Measurements from ENCODE around the gene RCC1.
"Not testable (repeated sequence)": the region's sequence is repeated elsewhere in the genome, so short reads cannot be mapped to it uniquely, and the experiment has no call there.

GRCh38 chr1:28572891-28573290 lies 67.0 kb downstream of the RCC1 start:
- TF ChIP-seq PREB (CRISPR knock-in tag; IDR thresholded peaks at IDR 0.05; ENCODE audit: borderline replicate concordance); E2F5 (CRISPR knock-in tag; IDR thresholded peaks at IDR 0.05); ZNF121 (CRISPR knock-in tag; IDR thresholded peaks at IDR 0.05); JUN (CRISPR knock-in tag; IDR thresholded peaks at IDR 0.05); STAT6 (CRISPR knock-in tag; conservative IDR thresholded peaks at IDR 0.05; ENCODE audit: low read depth): not testable (repeated sequence)
- TF ChIP-seq, protein P1, sequence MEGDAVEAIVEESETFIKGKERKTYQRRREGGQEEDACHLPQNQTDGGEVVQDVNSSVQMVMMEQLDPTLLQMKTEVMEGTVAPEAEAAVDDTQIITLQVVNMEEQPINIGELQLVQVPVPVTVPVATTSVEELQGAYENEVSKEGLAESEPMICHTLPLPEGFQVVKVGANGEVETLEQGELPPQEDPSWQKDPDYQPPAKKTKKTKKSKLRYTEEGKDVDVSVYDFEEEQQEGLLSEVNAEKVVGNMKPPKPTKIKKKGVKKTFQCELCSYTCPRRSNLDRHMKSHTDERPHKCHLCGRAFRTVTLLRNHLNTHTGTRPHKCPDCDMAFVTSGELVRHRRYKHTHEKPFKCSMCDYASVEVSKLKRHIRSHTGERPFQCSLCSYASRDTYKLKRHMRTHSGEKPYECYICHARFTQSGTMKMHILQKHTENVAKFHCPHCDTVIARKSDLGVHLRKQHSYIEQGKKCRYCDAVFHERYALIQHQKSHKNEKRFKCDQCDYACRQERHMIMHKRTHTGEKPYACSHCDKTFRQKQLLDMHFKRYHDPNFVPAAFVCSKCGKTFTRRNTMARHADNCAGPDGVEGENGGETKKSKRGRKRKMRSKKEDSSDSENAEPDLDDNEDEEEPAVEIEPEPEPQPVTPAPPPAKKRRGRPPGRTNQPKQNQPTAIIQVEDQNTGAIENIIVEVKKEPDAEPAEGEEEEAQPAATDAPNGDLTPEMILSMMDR (IDR thresholded peaks at IDR 0.05) = not testable (repeated sequence)
- TF ChIP-seq, protein P2, sequence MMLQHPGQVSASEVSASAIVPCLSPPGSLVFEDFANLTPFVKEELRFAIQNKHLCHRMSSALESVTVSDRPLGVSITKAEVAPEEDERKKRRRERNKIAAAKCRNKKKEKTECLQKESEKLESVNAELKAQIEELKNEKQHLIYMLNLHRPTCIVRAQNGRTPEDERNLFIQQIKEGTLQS (CRISPR knock-in tag; conservative IDR thresholded peaks at IDR 0.05) = not testable (repeated sequence)
